Epidermal melanocyte (primary cell): Measurements from ENCODE around the gene NTNG2.

Experiments used
- DNase-seq: peaks from one replicate; pipeline ENCODE4 v3.0.0; 2011; ENCODE audit warnings: low spot score; ENCODE audit not compliant: insufficient read length

NTNG2 gene

DNA sequence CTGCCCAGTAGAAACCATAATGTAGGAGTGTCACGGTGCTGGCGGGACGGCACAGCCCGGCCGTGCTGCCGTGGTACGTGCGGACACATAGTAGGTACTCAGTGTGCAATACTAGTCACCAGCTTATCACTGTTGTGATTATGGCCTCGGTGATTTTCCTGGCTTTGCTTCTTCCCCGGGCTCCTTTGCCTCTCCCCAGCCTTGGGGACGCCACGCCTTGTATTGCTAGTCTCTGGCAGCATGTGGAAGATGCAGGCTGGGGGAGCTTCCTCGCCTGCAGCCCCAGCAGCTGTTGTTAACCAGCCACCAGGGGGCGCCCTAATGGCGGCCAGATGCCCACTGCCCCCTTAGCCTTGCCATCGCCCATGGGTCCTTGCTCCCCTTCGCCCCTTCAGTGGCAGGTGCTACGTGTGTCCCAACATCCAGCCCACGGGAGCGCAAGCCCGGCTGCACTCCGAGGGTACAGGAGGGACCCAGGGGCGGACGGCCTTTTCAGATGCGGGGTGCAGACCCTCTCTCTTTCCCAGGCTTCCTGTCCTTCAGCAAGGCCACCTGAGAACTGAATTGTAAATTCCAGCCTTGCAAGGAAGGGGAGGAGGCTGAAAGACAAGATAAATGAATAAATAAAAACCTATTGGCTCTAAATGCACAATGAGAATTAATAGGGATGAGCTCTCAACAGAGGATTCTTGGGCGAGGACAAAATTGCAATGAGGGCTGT, 8.0 kb downstream of the NTNG2 start:
- DNase-seq = no peak

GRCh38 chr9:132171702-132172101, 9.8 kb downstream of the NTNG2 start:
- DNase-seq = no peak

GRCh38 chr9:132172185-132172584, 10.3 kb downstream of the NTNG2 start:
- DNase-seq = no peak

DNA sequence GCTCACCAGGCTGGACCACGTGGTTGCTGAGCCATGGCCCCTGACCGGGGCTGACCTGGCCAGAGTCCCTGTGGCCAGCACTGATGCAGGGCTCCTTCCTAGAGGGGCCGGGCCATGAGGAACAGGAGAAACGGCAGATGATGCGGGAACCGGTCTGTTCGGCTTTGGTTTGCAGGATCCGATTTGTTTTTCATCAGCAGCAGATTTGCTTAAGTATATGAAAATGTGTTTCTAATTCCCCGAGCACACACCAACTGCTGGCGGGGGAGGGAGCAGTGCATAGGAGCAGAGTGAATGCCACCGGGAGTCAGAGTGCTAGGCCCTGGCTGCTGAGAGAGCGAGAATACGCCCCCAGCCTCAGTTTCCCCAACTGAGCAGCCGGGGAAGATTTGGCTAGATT, 13.6 kb downstream of the NTNG2 start:
- no peak for DNase-seq

DNA sequence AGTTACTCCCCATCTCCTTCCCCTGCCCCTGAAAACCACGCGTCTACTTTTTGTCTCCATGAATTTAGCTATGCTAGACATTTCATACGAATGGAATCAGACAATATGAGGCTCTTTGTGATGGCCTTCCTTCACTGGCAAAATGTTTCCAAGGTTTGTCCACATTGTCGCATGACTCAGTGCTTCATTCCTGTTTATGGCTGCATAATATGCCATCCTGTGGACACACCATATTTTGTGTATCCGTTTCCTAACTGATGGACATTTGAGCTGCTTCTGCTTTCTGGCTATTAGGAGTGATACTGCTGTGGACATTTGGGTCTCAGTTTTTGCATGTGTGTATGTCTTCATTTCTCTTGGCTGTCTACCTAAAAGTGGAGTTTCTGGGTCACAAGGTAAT, 14.5 kb downstream of the NTNG2 start:
- no peak for DNase-seq

DNA sequence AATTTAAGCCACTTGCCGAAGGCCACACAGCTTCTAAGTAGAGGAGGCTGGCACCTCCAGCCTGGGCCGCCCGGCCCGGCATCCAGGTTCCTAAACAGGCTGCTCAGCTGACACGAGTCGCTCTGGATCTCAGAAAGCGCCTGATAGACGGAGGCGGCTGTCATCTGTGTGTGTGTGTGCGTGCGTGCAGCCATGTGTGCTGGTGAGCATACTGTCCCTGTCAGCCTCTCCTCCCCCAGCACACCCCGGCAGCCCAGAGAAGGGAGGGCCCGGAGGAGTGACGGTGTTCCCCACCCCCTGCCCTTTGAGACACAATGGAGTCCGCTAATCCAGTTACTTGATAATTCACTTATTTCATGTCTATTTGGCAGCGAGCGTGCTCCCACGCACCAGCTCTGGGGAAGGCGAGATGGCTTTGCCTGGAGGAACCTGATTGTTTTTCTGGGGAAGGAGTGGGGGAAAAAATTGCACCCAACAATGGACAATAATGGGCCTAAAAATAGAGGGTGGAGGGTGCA, 20.0 kb downstream of the NTNG2 start:
- DNase-seq = no peak

DNA sequence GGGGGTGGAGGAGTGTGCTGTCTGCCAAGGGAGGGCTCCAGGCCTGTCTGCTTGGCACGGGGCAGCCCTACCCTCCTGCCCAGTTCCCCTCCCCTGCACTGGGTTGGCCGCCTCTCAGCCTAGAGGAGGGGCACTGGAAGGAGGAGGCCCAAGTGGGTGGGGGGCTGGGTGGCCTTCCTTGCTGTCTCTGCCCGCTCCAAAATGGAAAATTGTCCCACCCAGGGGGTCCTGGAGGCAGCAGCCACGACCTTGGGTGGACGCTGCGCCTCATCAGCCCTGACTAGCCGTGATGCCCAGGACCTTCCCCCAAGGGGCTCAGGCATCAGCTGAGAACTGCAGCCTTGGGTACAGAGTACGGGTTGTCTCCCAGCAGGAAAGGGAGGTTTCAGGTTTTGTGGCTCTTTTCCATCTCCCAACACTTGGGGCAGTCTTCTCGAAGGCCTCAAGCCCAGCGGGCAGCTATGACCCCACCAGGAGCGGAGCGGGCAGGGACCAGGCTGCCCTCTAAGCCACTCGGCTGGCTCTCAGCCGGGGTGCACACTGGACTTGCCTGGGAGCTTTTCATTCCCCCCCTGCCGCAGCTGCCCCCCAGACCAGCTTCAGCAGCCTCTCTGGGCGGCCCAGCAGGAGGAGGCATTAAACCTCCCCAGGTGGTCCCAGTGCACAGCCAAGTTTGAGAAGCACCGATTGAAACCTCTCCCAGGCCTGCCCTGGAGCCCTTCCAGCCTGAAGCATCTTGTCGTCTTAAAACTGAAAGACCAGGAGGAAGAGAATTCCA, 20.6 kb downstream of the NTNG2 start:
- no peak for DNase-seq

- no peak for DNase-seq
These were observed 21.3 kb downstream of the NTNG2 start for GRCh38 chr9:132183134-132183533.

DNA sequence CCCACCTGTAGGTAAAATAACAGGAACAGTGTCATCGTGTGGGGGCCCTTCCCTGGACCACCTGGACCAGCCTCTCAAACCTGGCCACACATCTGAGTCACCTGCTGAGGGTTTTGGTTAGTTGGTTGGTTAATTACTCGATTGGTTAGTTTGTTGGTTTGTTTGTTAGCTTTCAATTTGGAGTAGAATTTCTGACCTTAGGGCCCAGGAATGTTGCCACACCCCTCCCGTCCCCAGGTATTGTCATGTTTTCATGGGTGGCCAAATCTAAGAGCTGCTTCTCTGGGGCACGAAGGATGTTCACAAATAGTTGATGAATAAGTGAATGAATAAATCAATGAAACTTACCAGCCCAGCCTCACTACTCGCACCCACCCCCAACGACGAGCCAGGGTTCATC, 21.9 kb downstream of the NTNG2 start:
- no peak for DNase-seq

GRCh38 chr9:132184124-132184523, 22.3 kb downstream of the NTNG2 start:
- no peak for DNase-seq

DNA sequence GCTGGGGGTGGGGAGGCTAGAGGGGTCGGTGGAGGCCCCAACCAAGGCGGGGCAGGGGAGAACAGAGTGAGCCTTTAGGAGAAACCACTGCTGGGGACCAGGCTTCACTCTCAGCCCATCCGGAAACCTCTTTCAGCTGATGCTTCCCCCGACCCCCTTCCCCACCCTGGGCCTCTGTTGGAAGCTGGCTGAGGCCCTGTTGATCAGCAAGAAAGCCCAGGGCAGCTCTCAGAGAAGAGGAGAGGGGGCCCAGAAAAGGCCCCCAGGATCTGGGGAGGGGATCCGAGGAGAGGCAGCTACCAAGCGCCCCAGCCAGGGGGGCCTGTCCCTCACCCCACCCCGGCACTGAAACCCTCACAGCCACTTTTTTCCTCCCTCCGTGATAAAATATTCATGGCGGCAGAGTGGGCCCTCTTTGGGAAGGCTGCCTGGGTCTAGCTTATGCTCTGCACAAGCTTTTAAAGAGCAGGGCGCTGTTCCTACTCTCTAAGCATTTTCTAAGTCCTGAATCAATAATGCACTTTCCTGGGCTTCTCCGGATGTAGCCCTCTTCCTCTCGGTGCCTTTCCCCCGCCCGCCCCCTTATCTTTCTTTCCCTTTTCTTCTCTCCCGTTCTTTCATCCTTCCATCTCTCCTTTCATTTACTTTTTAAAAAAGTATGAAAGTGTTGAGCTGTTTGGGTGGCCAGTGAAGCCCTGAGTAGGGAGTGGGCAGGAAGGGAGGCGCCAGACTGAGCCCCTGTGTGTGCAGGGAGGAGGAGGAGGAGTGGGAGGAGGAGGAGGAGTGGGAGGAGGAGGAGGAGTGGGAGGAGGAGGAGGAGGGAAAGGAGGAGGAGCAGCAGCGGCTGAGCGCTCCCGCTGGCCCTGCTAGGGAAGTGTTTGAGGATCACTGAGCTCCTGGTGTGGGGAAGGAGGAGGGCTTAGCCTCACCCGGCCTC, 23.5 kb downstream of the NTNG2 start:
- no peak for DNase-seq

DNA sequence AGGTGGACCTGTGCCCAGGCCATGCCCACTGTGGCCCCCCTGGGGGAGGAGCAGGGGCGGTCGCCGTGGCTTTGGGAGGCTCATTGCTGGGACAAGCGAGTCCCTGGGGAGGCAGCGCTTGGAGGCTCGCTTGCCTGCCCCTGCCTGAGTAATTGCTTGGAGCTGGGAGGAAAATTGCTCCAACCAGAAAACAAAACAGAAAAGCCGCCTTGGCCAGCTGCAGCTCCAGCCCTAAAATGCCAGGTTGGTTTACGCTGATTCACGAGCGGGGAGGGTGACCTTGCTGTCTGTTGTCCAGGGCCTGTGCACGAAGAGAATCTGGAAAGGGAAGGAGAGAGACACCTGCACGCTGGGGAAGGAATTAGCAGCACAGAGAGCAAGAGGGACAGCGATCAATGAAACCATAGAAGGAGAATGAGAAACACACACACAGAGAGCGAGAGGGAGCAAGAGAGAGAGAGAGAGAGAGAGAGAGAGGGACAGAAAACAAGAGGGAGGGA, 25.3 kb downstream of the NTNG2 start:
- no peak for DNase-seq

DNA sequence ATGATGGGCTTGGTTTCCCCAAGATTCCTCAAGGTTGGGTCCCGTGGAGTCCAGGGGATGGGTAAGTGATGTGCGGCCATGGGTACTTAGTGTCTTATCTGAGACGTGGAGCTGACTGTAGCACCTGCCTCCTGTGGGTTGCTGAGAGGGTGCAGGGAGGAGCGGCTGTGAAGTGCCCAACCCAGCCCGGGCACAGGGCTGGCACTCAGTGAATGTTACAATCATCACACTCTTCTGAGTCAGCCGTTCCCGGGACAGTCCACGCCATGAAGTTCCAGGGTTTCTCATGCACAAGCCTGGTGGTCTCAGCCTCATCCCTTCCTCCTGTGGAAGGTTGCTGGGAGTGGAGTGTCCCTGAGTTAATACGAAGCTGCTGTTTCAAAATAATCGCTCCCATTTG, 29.1 kb downstream of the NTNG2 start:
- no peak for DNase-seq

DNA sequence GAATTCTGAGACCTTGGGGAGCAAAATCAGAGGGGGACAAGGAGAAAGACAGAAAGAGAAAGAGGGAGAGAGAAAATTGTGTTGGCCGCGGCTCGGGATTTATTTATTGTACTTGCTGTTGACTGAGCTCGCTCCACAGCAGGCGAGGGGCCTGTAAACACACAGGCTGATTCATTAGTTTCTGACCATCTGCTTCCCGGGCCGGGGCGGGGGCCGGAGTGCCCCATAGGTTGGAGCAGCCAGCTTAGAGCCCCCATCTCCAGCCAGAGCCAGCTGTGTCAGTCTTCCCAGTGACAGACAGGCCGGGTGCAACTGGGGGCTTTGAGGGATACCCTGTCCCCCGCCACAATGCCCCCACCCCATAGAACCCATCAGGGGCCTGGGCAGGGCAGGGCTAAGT, 30.9 kb downstream of the NTNG2 start:
- DNase-seq = no peak

- no peak for DNase-seq
These were observed 31.6 kb downstream of the NTNG2 start for GRCh38 chr9:132193227-132194124.

DNA sequence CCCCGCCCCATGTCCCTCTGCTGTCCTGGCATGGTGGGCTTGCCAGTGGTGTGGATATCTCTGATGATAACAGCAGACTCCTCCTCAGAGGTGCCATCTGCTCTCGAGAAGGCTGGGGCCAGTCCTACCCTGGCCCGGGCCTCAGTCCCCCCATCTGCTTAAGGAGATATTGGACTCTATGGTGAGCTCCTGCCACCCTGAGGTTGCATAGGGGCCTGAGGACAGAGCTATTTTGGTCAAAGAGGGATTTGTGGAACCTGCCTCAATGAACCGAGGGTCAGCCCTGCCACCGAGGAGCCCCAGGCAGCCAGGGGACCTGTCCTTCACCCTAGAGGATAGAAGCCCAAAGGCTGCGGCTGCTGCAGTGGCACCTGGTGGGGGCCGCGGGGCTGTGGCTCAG, 32.6 kb downstream of the NTNG2 start:
- no peak for DNase-seq

DNA sequence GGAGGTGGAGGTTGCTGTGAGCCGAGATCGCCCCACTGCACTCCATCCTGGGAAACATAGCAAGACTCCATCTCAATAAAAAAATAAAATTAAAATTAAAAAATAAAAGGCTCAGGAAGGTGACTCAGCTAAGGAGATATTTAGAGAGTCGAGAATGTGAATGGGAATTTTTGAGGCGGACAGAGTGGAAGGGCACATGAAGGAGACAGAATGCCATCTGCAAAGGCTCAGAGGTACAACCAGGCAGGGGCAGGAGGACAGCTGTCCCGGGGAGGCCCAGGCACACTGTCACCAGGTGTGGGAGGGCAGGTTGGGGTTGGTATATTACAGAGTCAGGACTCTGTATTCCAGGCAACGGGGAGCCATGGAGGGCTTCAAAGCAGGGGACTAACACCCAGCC, 35.5 kb downstream of the NTNG2 start:
- no peak for DNase-seq

DNA sequence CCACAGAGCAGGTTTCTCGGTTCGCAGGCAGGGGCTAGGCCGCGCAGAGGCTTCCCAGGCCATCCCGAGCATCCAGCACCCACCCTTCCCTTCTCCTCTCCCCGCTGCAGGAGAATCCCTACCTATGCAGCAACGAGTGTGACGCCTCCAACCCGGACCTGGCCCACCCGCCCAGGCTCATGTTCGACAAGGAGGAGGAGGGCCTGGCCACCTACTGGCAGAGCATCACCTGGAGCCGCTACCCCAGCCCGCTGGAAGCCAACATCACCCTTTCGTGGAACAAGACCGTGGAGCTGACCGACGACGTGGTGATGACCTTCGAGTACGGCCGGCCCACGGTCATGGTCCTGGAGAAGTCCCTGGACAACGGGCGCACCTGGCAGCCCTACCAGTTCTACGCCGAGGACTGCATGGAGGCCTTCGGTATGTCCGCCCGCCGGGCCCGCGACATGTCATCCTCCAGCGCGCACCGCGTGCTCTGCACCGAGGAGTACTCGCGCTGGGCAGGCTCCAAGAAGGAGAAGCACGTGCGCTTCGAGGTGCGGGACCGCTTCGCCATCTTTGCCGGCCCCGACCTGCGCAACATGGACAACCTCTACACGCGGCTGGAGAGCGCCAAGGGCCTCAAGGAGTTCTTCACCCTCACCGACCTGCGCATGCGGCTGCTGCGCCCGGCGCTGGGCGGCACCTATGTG, 36.1 kb downstream of the NTNG2 start:
- DNase-seq = no peak

GRCh38 chr9:132199056-132199455, 37.2 kb downstream of the NTNG2 start:
- DNase-seq = no peak

- no peak for DNase-seq
These were observed 38.8 kb downstream of the NTNG2 start for GRCh38 chr9:132200706-132201105.
